GM12878 (cell line): ENCODE data around the gene NKX1-2. TPM values are rescaled to one million over a fixed set of nuclear protein-coding genes. Genes with fewer than 3 reads are reported as not detected.

ENCODE experiments used
- ATAC-seq: fragments of 200-7000 bp; cut with Tn5 transposase; 3 replicates; pipeline ENCODE4 v1.9.1; 2020; ENCODE audit warnings: mild to moderate bottlenecking, moderate library complexity
- BruUV-seq: library from RNA; stranded (reverse); fragments of 400-500 nt; replicated peaks from 2 replicates; lab custom pipeline; 2021; lab: Mats Ljungman, UMichigan
- CTCF ChIA-PET: fragments of 300-600 bp; sonication (Branson Sonifier 250); formaldehyde crosslinking; extraction: SDS; loops from one replicate; lab custom pipeline; 2021; ENCODE audit warnings: inconsistent platforms; lab: Yijun Ruan, JAX
- POLR2A ChIA-PET: fragments of 350-600 bp; formaldehyde crosslinking; extraction: SDS; loops from one replicate; lab custom pipeline; 2021; ENCODE audit warnings: inconsistent platforms; lab: Charles Lee
- RAD21 ChIA-PET: fragments of 300-600 bp; sonication (Branson Sonifier 250); formaldehyde crosslinking; loops from one replicate; lab custom pipeline; 2023; ENCODE audit warnings: antibody characterized with exemption; ENCODE audit not compliant: unreplicated experiment; lab: Charles Lee
- SMC1A ChIA-PET: fragments of 300-600 bp; sonication (Branson Sonifier 250); formaldehyde crosslinking; loops from one replicate; lab custom pipeline; 2023; ENCODE audit not compliant: unreplicated experiment, uncharacterized antibody; lab: Charles Lee
- DNase-seq: peaks from one replicate; pipeline ENCODE4 v3.0.0-alpha.2; 2011; ENCODE audit warnings: low read depth, low spot score
- FAIRE-seq: peaks from 3 replicates; lab custom pipeline; 2011; peaks lifted over from hg19 to GRCh38; lab: Jason Lieb, UNC
- H2AFZ ChIP-seq: 2 replicates; pipeline ENCODE4 v1.6.0; 2011; ENCODE audit warnings: low read depth, low read length, control low read depth; ENCODE audit not compliant: control insufficient read depth
- H3K27ac ChIP-seq: 2 replicates; pipeline ENCODE4 v1.5.1; 2011; ENCODE audit warnings: control low read depth; ENCODE audit not compliant: control insufficient read depth, insufficient read depth
- H3K27me3 ChIP-seq, 2 experiments: replicated peaks in 1 of 2; 2 replicates each; pipeline versions ENCODE4 v1.6.0 to v1.6.1; 2011; ENCODE audit warnings: low read length in 1 of 2; ENCODE audit not compliant: control insufficient read depth in 2 of 2, insufficient read depth in 2 of 2
- H3K36me3 ChIP-seq, 2 experiments: 2 replicates each; pipeline ENCODE4 v1.5.1; 2011; ENCODE audit warnings: low read length in 1 of 2; ENCODE audit not compliant: control insufficient read depth in 2 of 2, insufficient read depth in 2 of 2
- H3K4me1 ChIP-seq: 2 replicates; pipeline ENCODE4 v1.6.1; 2011; ENCODE audit warnings: mild to moderate bottlenecking, low read length, moderate library complexity, mixed read lengths; ENCODE audit not compliant: control insufficient read depth, insufficient read depth
- H3K4me2 ChIP-seq: 2 replicates; pipeline ENCODE4 v1.6.0; 2011; ENCODE audit warnings: control low read depth; ENCODE audit not compliant: control insufficient read depth, insufficient read depth
- H3K4me3 ChIP-seq: fragments of 200-600 bp; sonication (generic); 2 replicates; pipeline ENCODE4 v1.5.1; 2016
- H3K79me2 ChIP-seq: 2 replicates; pipeline ENCODE4 v1.6.0; 2011; ENCODE audit warnings: low read length; ENCODE audit not compliant: control insufficient read depth, insufficient read depth
- H3K9ac ChIP-seq: 2 replicates; pipeline ENCODE4 v1.8.0; 2011; ENCODE audit warnings: low read length, control low read depth, mixed read lengths; ENCODE audit not compliant: control insufficient read depth, insufficient read depth
- H3K9me3 ChIP-seq: replicated peaks from 3 replicates; pipeline ENCODE4 v1.5.1; 2011; ENCODE audit warnings: mild to moderate bottlenecking, low read length; ENCODE audit not compliant: control insufficient read depth, insufficient read depth
- H4K20me1 ChIP-seq: 2 replicates; pipeline ENCODE4 v1.6.0; 2011; ENCODE audit not compliant: control insufficient read depth, insufficient read depth
- BCL11A ChIP-seq: IDR thresholded peaks from 2 replicates; pipeline ENCODE4 v1.6.1; 2011; ENCODE audit warnings: low read depth, low read length
- CBX3 ChIP-seq: fragments of 200-600 bp; sonication (generic); IDR thresholded peaks from 2 replicates; pipeline ENCODE4 v1.6.1; 2016; ENCODE audit warnings: low read depth, borderline replicate concordance
- CEBPB ChIP-seq, 2 experiments: fragments of 150-350 bp in 1 of 2; IDR thresholded peaks; 2 replicates each; pipeline ENCODE4 v1.6.1; 2012 to 2014; ENCODE audit warnings: low read depth in 2 of 2, low read length in 2 of 2, borderline replicate concordance in 1 of 2, inconsistent platforms in 1 of 2
- CREB1 ChIP-seq: IDR thresholded peaks from 2 replicates; pipeline ENCODE4 v1.6.1; 2012; ENCODE audit warnings: low read depth, mild to moderate bottlenecking, inconsistent platforms
- MEF2B ChIP-seq: fragments of 450-650 bp; IDR thresholded peaks from 2 replicates; pipeline ENCODE4 v1.6.1; 2018; ENCODE audit warnings: mild to moderate bottlenecking, moderate library complexity; ENCODE audit not compliant: partially characterized antibody, poor library complexity, severe bottlenecking
- MTA3 ChIP-seq: IDR thresholded peaks from 2 replicates; pipeline ENCODE4 v1.6.1; 2012; ENCODE audit warnings: low read length, inconsistent platforms, borderline replicate concordance
- MYB ChIP-seq: fragments of 150-350 bp; IDR thresholded peaks from 2 replicates; pipeline ENCODE4 v1.6.1; 2014; ENCODE audit warnings: mild to moderate bottlenecking, low read depth, low read length, borderline replicate concordance
- POLR2A ChIP-seq: IDR thresholded peaks from 2 replicates; pipeline ENCODE4 v1.6.1; 2011; ENCODE audit warnings: low read depth, mild to moderate bottlenecking, low read length
- TARDBP ChIP-seq: IDR thresholded peaks from 2 replicates; pipeline ENCODE4 v1.6.1; 2016; ENCODE audit warnings: borderline replicate concordance
- TCF12 ChIP-seq: IDR thresholded peaks from 2 replicates; pipeline ENCODE4 v1.6.1; 2011; ENCODE audit warnings: low read depth, mild to moderate bottlenecking, low read length
- TCF7 ChIP-seq: IDR thresholded peaks from 2 replicates; pipeline ENCODE4 v1.6.1; 2014; ENCODE audit warnings: antibody characterized with exemption, borderline replicate concordance
- YY1 ChIP-seq: IDR thresholded peaks from 2 replicates; pipeline ENCODE4 v1.6.1; 2011; ENCODE audit warnings: low read depth, mild to moderate bottlenecking, low read length
- ZSCAN29 ChIP-seq: fragments of 450-650 bp; IDR thresholded peaks from 2 replicates; pipeline ENCODE4 v1.6.1; 2017; ENCODE audit warnings: mild to moderate bottlenecking, moderate library complexity
- WGBS: methylation state at CpG from one replicate; pipeline ENCODE4 v1.1.6; 2016; ENCODE audit warnings: low lambda C conversion rate; ENCODE audit not compliant: insufficient replicate concordance, insufficient coverage; ENCODE audit errors: missing lambda C conversion rate; 5-methylcytosine and 5-hydroxymethylcytosine counted together
- in situ Hi-C: fragments of 300-500 bp; cut with MboI; formaldehyde crosslinking; loops from 9 replicates; pipeline ENCODE4 v1.14.3; 2018; ENCODE audit warnings: mixed read lengths
- intact Hi-C: fragments of 100-400 bp; cut with micrococcal nuclease; formaldehyde crosslinking; loops from one replicate; pipeline ENCODE4 v1.14.2; 2022; ENCODE audit not compliant: unreplicated experiment
- polyA plus RNA-seq, 11 experiments: library from polyadenylated mRNA; depleted of rRNA in 4 of 11; unstranded in 6 of 11; stranded (reverse) in 5 of 11; fragments of >200 nt; fragmentation: Nextera tagmentation in 4 of 11; fragmentation: Illumina TruSeq in 1 of 11; extraction: Ambion mirVana in 4 of 11; extraction: Trizol in 1 of 11; gene quantifications; 1 replicate in 1 of 11; 2 replicates in 10 of 11; pipeline versions ENCODE4 v1.2.1 to v1.2.3, GENCODE V29; 2011 to 2016; ENCODE audit warnings: inconsistent platforms in 2 of 11, missing spikeins in 2 of 11, low read depth in 1 of 11
- total RNA-seq, 4 experiments: library from RNA; depleted of rRNA in 3 of 4; stranded (reverse); fragments of >200 nt in 3 of 4; fragmentation: Illumina TruSeq in 1 of 4; extraction: Trizol in 1 of 4; gene quantifications; 2 replicates each; pipeline versions ENCODE4 v1.2.1 to v1.2.3, GENCODE V29; 2013 to 2021
- TF ChIP-seq, protein P1 (sequence below): fragments of 450-650 bp; IDR thresholded peaks from 2 replicates; pipeline ENCODE4 v1.6.1; 2017; ENCODE audit warnings: mild to moderate bottlenecking
- TF ChIP-seq, protein P2 (sequence below): fragments of 450-650 bp; IDR thresholded peaks from 2 replicates; pipeline ENCODE4 v1.6.1; 2014; ENCODE audit warnings: mild to moderate bottlenecking
- TF ChIP-seq, protein P3 (sequence below): fragments of 450-650 bp; IDR thresholded peaks from 2 replicates; pipeline ENCODE4 v1.6.1; 2016; ENCODE audit warnings: mild to moderate bottlenecking

The NKX1-2 gene
- total and polyA plus RNA-seq, 10 of the 15 experiments (the other 5 are each of a cell fraction or from before 2014, with no cell fraction given): not detected

DNA sequence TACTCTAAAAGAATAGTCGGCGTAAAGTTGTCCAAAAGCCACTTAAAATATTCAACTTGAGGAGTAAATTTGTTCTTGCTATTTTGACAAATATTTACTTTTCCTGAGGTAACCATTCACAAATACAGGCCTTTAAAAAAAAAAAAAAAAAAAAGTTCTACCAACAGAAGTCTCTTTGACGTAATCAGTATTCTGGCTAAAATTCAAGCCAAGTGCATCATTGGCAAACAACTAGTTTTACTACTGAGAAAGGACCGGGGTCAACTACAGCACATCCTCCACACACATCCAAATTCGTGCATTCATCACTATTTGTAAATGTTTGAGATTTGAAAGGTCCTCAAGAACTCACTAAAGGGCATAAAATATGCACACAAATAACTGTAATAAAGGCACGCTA, 33.1 kb downstream of the NKX1-2 start:
- Histone ChIP-seq H3K27ac (no peak overlapping the region), H3K36me3 (no peaks in the 10 kb centered on the region), H4K20me1 (no peaks in the 10 kb centered on the region), H3K4me2 (no peak overlapping the region), H2AFZ (no peak overlapping the region), H3K9me3 (no peaks in the 10 kb centered on the region; the same call in 2 of the 3 replicates), H3K9ac (no peak overlapping the region), H3K4me1 (no peaks in the 10 kb centered on the region), H3K27me3 (0 out of 4 replicates have a peak, but pooled peaks cover 0 to 6% of the 10 kb centered on the region in 2 experiments), H3K4me3 (no peak overlapping the region), H3K79me2 (no peaks in the 10 kb centered on the region)
- DNase-seq: no peak
- no TSS peak for BruUV-seq
- in situ Hi-C loops (no loop called here), intact Hi-C loops (no loop called here)
- CTCF ChIA-PET: interaction anchor here (0.7 to 1.0 kb wide), 2 partner anchors 418 to 455 kb away, joined by 3 read pairs; no protein-coding TSS in a partner anchor
- 91% methylated on average over 6 of the region's 6 CpGs for WGBS
- SMC1A ChIA-PET: interaction anchor here (0.7 kb wide), 1 partner anchor 13 kb away, joined by 3 read pairs; no protein-coding TSS in a partner anchor
- TF ChIP-seq BCL11A (no peak), TCF7 (no peak), POLR2A (no peak), TCF12 (no peak), TARDBP (no peak), MYB (no peak), CEBPB (IDR thresholded peaks at IDR 0.05; ENCODE audit: borderline replicate concordance in 1 of 2, low read depth in 2 of 2, low read length in 2 of 2) (no peak), CBX3 (no peak), CREB1 (no peak), MTA3 (no peak), MEF2B (no peak), YY1 (no peak), ZSCAN29 (no peak)
- TF ChIP-seq, protein P1, sequence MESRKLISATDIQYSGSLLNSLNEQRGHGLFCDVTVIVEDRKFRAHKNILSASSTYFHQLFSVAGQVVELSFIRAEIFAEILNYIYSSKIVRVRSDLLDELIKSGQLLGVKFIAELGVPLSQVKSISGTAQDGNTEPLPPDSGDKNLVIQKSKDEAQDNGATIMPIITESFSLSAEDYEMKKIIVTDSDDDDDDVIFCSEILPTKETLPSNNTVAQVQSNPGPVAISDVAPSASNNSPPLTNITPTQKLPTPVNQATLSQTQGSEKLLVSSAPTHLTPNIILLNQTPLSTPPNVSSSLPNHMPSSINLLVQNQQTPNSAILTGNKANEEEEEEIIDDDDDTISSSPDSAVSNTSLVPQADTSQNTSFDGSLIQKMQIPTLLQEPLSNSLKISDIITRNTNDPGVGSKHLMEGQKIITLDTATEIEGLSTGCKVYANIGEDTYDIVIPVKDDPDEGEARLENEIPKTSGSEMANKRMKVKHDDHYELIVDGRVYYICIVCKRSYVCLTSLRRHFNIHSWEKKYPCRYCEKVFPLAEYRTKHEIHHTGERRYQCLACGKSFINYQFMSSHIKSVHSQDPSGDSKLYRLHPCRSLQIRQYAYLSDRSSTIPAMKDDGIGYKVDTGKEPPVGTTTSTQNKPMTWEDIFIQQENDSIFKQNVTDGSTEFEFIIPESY: no peak
- TF ChIP-seq, protein P2, sequence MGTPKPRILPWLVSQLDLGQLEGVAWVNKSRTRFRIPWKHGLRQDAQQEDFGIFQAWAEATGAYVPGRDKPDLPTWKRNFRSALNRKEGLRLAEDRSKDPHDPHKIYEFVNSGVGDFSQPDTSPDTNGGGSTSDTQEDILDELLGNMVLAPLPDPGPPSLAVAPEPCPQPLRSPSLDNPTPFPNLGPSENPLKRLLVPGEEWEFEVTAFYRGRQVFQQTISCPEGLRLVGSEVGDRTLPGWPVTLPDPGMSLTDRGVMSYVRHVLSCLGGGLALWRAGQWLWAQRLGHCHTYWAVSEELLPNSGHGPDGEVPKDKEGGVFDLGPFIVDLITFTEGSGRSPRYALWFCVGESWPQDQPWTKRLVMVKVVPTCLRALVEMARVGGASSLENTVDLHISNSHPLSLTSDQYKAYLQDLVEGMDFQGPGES: no peak
- TF ChIP-seq, protein P3, sequence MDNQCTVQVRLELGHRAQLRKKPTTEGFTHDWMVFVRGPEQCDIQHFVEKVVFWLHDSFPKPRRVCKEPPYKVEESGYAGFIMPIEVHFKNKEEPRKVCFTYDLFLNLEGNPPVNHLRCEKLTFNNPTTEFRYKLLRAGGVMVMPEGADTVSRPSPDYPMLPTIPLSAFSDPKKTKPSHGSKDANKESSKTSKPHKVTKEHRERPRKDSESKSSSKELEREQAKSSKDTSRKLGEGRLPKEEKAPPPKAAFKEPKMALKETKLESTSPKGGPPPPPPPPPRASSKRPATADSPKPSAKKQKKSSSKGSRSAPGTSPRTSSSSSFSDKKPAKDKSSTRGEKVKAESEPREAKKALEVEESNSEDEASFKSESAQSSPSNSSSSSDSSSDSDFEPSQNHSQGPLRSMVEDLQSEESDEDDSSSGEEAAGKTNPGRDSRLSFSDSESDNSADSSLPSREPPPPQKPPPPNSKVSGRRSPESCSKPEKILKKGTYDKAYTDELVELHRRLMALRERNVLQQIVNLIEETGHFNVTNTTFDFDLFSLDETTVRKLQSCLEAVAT: no peak
- no peak for FAIRE-seq
- POLR2A ChIA-PET: interaction anchor here (0.6 to 0.7 kb wide), 2 partner anchors 310 to 565 kb away, joined by 4 to 14 read pairs; no protein-coding TSS in a partner anchor
- RAD21 ChIA-PET: interaction anchor here (1.1 kb wide), 1 partner anchor 13 kb away, joined by 3 read pairs; no protein-coding TSS in a partner anchor
- no peak for ATAC-seq
